ENCODE data around the gene P2RX4. TPM values are rescaled to one million over a fixed set of nuclear protein-coding genes. Genes with fewer than 3 reads are reported as not detected.
A peak's percentile ranks its signal among the peaks of the same experiment; 100 is the strongest.

The P2RX4 gene
- total RNA-seq, 1 donor from 2014 or later: 20.7 TPM

DNA sequence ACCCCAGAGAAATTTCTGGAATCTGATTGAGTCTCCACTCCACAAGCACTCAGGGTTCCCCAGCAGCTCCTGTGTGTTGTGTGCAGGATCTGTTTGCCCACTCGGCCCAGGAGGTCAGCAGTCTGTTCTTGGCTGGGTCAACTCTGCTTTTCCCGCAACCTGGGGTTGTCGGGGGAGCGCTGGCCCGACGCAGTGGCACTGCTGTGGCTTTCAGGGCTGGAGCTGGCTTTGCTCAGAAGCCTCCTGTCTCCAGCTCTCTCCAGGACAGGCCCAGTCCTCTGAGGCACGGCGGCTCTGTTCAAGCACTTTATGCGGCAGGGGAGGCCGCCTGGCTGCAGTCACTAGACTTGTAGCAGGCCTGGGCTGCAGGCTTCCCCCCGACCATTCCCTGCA is 23.7 kb downstream of the P2RX4 start:
- Mint-ChIP-seq H3K27me3 (ENCODE audit: low read depth) (no peaks in the 10 kb centered on the region), H3K27ac (ENCODE audit: unreplicated experiment) (no peak overlapping the region), H3K36me3 (ENCODE audit: low read depth) (peaks cover 7% of the 10 kb centered on the region), H3K4me3 (ENCODE audit: unreplicated experiment) (no peak overlapping the region), H3K9me3 (ENCODE audit: low read depth) (no peaks in the 10 kb centered on the region), H3K4me1 (ENCODE audit: low read depth) (peaks cover 9% of the 10 kb centered on the region)
- TF ChIP-seq, protein P1, sequence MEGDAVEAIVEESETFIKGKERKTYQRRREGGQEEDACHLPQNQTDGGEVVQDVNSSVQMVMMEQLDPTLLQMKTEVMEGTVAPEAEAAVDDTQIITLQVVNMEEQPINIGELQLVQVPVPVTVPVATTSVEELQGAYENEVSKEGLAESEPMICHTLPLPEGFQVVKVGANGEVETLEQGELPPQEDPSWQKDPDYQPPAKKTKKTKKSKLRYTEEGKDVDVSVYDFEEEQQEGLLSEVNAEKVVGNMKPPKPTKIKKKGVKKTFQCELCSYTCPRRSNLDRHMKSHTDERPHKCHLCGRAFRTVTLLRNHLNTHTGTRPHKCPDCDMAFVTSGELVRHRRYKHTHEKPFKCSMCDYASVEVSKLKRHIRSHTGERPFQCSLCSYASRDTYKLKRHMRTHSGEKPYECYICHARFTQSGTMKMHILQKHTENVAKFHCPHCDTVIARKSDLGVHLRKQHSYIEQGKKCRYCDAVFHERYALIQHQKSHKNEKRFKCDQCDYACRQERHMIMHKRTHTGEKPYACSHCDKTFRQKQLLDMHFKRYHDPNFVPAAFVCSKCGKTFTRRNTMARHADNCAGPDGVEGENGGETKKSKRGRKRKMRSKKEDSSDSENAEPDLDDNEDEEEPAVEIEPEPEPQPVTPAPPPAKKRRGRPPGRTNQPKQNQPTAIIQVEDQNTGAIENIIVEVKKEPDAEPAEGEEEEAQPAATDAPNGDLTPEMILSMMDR (IDR thresholded peaks at IDR 0.05): no peak
- DNase-seq (ENCODE audit: low spot score): no peak

- Mint-ChIP-seq H3K4me1 (ENCODE audit: low read depth) (peaks cover 14% of the 10 kb centered on the region), H3K36me3 (ENCODE audit: low read depth) (peaks cover 7% of the 10 kb centered on the region), H3K4me3 (ENCODE audit: unreplicated experiment) (no peak overlapping the region), H3K27me3 (ENCODE audit: low read depth) (no peaks in the 10 kb centered on the region), H3K27ac (ENCODE audit: unreplicated experiment) (no peak overlapping the region), H3K9me3 (ENCODE audit: low read depth) (no peaks in the 10 kb centered on the region)
- TF ChIP-seq, protein P1 (IDR thresholded peaks at IDR 0.05): no peak
- no peak for DNase-seq (ENCODE audit: low spot score)
Measured at GRCh38 chr12:121236776-121237175, 26.8 kb downstream of the P2RX4 start.

DNA sequence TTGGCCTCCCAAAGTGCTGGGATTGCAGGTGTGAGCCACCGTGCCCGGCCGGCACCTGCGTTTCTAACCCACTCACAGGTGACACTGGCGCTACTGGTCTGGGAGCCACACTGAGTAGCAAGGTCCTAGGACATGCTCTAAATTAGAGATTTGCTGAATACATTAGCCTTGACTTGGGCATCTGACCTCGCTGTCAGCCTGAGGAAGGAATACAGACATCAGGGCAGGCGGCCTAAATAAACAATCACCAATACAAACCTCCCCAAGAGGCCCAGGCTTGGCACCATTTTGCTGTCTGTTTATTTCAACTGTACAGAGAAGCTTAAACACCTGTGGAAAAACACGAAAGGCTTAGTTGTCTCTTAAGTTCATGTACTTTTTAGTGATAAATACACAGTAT is 27.5 kb downstream of the P2RX4 start:
- TF ChIP-seq, protein P1 (IDR thresholded peaks at IDR 0.05): no peak
- Mint-ChIP-seq H3K4me3 (ENCODE audit: unreplicated experiment) (no peak overlapping the region), H3K4me1 (ENCODE audit: low read depth) (peaks cover 14% of the 10 kb centered on the region), H3K9me3 (ENCODE audit: low read depth) (no peaks in the 10 kb centered on the region), H3K27ac (ENCODE audit: unreplicated experiment) (no peak overlapping the region), H3K36me3 (ENCODE audit: low read depth) (peaks cover 7% of the 10 kb centered on the region), H3K27me3 (ENCODE audit: low read depth) (no peaks in the 10 kb centered on the region)
- no peak for DNase-seq (ENCODE audit: low spot score)

GRCh38 chr12:121238086-121238485 is 28.2 kb downstream of the P2RX4 start:
- TF ChIP-seq, protein P1 (IDR thresholded peaks at IDR 0.05): no peak
- H3K4me1 Mint-ChIP-seq (ENCODE audit: low read depth): peaks cover 14% of the 10 kb centered on the region
- DNase-seq (ENCODE audit: low spot score): no peak
- peaks cover 7% of the 10 kb centered on the region for H3K36me3 Mint-ChIP-seq (ENCODE audit: low read depth)
- no peaks in the 10 kb centered on the region for H3K27me3 Mint-ChIP-seq (ENCODE audit: low read depth)
- H3K27ac Mint-ChIP-seq (ENCODE audit: unreplicated experiment): peak overlapping the region; percentile 12
- H3K9me3 Mint-ChIP-seq (ENCODE audit: low read depth): no peaks in the 10 kb centered on the region
- H3K4me3 Mint-ChIP-seq (ENCODE audit: unreplicated experiment): no peak overlapping the region

GRCh38 chr12:121238604-121239350 is 28.8 kb downstream of the P2RX4 start:
- Mint-ChIP-seq H3K27ac (ENCODE audit: unreplicated experiment) (no peak overlapping the region), H3K4me1 (ENCODE audit: low read depth) (peaks cover 14% of the 10 kb centered on the region), H3K36me3 (ENCODE audit: low read depth) (peaks cover 12% of the 10 kb centered on the region), H3K27me3 (ENCODE audit: low read depth) (no peaks in the 10 kb centered on the region), H3K9me3 (ENCODE audit: low read depth) (no peaks in the 10 kb centered on the region), H3K4me3 (ENCODE audit: unreplicated experiment) (no peak overlapping the region)
- TF ChIP-seq, protein P1 (IDR thresholded peaks at IDR 0.05): no peak
- no peak for DNase-seq (ENCODE audit: low spot score)
